Dedifferentiated amniotic fluid mesenchymal stem cell (primary cell): ENCODE data around the gene EXOC7.
"Not testable (repeated sequence)": the region's sequence is repeated elsewhere in the genome, so short reads cannot be mapped to it uniquely, and the experiment has no call there.

ENCODE experiments used
- DNase-seq: peaks from one replicate; pipeline ENCODE4 v3.0.0-alpha.2; 2016; ENCODE audit errors: extremely low spot score

Gene EXOC7

DNA sequence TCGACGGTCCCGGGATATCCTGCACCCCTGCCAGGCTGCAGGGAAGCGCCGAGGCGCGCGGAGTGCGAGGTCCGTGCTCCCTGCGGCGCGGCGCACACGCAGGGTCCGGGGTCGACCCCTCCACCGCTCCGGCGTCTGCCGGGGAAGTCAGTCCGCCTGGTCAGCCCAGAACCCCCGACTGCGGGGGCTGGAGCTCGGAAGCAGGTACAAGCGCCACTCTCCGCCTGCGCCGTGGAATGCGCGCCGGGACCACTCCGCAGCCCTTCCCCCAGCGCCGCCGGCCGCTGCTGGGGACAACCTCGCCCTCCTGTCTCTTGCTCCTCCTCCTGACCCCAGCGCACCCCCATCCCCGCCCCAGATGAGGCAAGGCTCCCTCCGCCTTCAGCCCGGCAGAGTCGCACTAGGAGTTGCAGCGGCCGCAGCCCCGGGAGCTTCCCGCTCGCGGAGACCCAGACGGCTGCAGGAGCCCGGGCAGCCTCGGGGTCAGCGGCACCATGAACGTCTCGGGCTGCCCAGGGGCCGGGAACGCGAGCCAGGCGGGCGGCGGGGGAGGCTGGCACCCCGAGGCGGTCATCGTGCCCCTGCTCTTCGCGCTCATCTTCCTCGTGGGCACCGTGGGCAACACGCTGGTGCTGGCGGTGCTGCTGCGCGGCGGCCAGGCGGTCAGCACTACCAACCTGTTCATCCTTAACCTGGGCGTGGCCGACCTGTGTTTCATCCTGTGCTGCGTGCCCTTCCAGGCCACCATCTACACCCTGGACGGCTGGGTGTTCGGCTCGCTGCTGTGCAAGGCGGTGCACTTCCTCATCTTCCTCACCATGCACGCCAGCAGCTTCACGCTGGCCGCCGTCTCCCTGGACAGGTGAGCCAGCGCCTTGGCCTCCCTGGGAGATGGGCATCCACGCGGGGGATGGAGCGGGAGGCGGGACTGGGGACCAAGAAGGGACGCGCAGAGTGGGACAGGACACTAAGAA lies 28.9 kb downstream of the EXOC7 start, which contains the start of gene GALR2:
Gene GALR2, plus strand, starts transcription at position 392 of the 974 bp plus-strand sequence. Its CDS starts 103 bp downstream, at position 495.
- no peak for DNase-seq

DNA sequence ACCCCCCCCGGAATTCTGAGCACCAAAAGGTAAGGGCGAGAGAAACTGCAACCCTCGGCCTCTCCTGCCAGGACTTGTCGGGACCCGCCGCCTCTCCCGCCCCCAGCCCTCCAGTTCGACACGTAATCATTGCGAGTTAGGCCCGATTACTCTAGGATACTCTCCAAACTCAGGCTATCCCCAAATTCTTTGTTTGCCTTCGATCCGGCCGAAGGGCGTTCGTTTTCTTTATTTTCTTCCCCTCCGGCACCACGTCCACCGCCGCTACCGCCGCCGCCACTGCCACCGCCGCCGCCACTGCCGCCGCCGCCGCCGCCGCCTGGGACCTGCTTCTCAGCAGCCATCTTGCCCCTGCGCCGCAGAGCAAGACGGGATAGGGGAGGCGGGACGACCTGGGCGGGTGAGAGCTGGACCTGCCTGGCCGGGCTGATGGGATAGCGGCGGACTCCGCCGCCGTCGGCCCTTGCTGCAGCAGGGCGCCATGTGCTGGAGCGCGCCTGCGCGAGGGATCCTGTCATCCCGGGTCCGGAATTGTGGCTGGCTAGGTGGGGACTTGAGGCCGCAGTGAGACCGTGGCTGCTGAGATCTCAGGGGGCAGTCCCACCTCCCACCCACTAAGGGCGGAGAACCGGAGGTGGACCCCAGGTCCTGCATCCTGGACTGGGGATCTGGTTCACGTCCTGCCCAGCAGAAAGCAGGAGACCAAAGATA lies 31.3 kb downstream of the EXOC7 start, which contains the start of gene SRP68:
Gene SRP68, minus strand, starts transcription at position 370 of the 711 bp plus-strand sequence. Its CDS starts 26 bp downstream, at position 344.
- DNase-seq = peak; percentile 89

DNA sequence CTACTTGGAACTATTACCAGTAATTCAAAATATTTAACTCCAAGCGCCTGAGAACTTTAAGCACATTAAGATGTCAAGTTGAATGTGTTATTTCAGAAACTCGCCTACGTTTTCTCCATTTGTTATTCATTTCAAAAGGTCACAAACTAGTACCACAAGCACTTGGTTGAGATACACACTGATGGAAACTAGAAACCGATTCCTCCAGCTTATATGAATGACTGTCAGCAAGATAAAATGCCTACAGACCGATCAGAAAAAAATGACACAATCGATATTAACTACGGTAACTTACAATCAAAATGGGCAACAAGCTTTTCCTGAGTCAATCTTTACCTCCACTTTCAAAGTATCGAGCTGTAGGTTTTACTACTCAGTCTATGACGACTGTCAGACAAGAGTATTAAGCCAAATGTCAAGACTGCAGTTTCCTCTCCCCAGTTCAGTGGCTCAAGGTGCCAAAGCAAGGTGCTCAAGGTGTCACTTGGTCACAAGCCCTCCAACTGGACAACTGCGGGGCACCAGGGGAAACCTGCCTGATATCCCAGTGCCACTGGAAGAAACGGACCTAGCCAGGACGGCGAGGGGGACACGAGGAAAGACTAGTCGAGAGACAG lies 31.9 kb downstream of the EXOC7 start:
- no peak for DNase-seq

DNA sequence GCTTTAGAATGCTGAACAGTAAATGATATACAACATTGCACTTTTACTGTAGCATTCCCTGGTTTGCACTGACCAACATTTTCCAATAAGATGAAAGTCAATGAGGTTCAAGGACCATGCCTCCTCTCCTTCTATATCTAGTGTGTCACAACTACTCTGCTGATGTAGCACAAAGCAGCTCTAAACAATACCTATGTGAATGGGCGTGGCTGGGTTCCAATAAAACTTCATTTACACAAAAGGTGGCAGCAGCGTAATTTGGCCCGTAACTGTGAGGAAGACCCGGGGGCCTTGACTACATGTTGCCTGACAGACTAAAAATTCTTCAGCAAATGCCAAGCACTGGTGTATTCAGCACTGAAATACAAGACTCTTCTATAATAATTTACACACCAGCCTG lies 37.8 kb downstream of the EXOC7 start:
- no peak for DNase-seq

DNA sequence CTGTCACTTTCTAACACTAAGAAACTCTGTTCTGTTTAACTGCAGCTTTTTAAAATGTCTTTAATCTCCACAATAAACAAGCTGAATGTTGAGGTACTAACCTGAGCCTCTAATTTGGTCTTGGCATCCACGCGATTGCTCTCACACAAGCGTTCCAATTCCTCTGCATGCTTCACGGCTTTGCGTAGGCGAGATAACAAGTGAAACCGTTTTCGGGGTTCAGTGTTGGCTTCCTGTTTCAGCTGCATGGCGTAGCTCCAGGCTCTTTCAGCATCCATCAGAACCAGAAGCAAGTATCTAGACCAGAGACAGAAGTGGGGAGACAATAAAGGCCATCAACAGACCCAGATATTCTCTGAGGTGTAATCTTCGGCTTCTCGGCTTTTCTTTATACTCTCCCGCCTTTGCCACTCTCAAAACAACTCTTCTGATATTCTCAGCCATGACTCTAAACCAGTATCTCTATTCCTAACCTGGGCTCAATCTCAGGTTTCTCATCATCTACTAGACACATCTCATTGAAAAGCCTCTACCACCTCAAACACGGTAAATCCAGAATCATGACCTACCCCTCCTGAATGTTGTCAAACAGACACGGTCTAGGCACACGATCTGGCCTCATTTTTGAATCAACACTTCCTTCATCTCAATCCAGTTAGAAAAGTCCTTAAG lies 39.6 kb downstream of the EXOC7 start:
- DNase-seq = no peak

DNA sequence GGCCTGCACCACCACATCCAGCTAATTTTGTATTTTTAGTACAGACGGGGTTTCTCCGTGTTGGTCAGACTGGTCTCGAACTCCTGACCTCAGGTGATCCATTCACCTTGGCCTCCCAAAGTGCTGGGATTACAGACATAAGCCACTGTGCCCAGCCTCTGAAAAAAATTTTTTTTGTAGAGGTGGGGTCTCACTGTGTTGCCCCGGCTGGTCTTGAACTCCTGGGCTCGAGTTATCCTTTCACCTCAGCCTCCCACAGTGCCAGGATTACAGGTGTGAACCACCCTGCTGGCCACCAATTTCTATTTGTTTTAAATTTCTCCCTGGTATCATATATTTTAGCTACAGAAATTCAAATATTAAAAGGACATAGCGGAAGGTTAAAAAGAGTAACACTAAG lies 45.3 kb downstream of the EXOC7 start:
- DNase-seq = not testable (repeated sequence)

DNA sequence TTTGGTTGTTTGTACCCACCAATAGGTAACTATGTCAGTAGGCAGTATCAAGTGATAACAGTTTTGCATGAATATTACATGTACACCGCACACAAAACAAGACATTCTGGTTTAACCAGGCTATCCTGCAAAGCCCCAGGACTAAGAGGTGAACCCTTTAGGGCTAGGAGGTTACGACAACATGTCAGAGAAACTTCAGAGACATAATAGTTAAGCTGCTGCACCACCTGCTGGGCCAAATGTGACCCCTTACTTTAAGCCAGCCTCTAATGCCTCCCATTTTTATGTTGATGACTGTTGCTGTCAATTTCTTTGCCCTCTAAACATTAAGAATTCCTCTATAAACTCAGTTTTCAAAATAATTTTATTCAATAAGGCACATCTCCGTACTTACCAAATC lies 46.7 kb downstream of the EXOC7 start:
- DNase-seq = no peak

DNA sequence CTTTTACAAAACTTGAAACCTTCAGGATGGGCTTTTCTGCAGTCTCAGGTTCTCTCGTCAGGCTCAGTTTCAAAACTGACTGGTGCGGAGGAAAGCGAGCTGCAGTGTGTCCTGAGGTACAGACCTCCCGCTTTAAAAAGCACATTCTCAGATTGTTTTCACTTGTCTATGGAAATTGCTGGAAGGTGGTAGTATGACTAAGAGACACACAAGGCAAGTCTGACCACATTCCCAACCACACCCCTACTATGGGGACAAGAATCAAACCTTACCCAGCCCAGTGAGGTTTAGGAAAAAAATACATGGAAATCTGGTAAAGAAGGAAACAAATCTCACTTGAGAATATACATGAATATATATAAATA lies 49.5 kb downstream of the EXOC7 start:
- DNase-seq = no peak

DNA sequence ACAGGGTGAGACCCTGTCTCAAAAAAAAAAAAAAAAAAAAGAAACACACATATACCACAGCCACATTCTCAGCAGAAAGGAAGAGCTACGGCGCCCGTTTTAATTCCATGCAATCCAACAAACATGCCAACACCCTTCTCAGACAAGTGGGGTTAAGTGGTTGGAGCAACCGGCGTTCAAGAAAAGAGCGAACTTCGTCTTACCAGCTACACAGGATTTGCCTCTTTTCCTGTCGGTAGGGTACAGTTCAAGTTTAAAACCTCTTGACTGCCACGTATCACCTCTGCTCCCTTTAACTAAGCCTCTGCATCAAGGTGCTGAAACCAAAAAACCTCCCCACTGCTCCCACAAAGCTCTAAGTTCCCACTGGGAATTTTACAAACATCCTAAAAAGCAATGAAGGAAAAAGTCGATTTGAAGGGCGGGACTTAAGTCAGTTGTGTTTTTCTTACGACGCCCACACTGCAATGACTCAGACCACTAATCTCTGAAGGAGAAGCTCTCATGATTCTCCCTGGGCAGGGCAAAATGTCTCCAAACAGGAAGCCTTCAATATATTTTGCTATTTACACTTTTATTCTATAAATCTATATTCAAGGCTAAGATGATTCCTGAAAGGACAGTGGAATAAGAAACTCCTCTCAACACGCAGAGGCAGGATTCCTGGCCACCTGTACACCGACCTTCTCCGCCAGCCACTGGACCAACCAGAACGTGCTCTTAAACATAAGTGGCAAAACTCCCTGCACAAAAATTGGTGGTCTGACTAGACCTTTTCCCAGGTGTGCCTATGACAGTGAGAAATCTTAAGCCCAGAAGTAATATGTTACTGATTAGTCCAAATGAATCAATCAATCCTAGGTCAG lies 50.1 kb downstream of the EXOC7 start:
- DNase-seq = peak; percentile 64

DNA sequence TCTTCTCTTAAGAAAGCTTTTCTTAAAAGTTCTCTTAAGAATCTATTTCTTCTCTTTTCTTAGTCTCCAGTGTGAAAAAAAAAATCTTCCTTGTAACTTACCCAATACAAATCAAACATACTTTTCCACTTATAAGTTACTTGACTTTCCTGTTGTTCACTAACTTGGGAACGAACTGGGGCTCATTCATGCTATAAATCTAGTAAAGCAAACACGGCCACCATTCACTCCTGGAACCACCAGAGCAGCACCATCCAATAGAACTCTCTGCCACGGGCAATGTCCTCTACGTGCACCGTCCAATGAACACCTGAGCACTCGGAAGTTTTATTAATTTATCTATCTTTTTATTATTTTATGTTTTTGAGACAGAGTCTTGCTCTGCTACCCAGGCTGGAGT lies 52.0 kb downstream of the EXOC7 start:
- no peak for DNase-seq

DNA sequence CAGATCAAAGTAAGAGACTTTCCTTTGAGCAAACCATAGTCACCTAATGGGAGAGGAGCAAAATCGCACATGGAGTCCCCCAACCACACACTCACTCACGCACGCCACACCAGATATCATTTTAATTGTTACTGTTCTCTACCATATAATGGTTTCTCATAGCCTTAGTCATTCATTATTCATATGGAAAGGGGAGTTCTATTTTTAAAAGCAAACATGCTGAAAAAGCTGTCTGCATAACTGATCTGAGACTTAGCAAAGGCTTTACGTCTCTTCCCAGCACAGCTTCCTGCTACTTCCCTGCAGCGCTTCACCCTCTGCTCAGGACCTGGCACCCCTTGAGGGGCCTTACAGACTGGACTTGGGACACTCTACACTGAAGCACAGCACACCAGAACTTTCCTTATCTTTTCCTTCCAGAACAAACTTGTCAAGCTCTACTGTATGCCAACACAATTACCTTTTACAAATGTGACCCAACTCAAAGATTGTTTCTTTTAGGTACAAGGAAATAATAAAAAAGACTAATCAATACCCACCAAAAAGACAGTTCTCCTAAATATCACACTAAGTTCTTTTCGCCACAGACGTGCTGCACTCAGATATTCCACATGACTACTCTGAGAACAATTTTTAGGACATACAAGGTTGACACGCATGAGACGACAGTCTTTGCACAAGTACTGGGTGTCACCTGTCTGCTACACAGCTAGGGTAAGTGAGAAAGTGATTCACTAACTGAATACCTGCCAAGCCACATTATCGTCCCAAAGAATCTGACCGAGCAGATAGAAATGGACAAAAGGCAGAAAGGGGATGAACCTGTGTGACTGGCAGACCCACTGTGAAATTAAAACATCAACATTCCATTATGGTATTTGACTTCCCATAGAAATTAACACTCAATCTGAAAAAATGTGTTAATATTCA lies 52.8 kb downstream of the EXOC7 start:
- DNase-seq = no peak

DNA sequence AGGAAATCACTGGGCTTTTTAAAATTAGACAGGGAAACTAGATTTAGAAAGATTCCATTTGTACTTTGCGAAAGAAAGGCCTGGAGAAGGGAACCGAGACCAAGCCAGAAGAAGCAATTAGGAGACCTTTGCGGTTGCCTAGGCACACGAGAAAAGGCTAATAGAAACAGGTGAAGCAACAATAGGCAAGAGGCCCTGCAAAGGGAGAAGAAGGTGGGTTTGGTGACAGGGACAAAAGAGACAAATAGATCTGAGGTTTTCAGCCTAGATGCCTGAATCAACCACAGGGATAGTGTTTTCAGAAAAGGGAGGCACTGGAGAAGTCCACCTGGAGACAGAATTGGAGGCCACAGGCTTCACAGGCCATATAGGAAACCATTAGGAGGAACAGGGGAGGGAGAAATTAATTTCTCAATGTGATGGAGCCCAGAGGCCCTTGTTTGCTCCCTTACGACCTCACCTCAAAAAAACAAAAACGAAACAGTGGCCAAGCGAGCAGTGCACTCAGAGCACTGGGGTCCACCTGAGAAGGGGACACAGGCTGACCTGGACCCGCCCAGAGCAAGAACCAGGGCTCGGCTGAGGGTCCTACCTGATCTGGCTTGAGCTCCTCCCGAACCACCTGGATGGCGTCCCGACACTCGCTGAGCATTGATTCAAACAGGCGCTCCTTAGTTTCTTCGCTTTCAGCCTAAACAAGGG lies 53.6 kb downstream of the EXOC7 start:
- DNase-seq = no peak

DNA sequence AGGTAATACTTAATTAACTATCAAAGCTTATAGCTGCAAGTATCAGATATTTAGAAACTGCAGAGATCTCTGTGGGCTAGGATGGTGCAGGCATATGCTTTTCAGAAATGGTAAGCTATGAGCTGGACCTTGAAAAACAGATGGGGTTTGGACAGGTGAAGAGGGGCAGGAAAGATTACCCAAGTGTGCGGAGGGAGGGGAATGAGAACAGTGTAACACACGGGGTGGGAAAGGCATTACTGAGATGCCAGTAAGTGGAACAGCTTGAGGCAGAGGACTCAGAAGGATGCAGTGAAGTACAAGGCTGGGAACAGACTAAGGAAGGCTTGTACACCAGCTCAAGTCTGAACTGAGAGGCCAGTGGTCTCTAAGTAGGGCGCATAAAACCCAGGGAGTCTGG lies 54.3 kb downstream of the EXOC7 start:
- DNase-seq = no peak

DNA sequence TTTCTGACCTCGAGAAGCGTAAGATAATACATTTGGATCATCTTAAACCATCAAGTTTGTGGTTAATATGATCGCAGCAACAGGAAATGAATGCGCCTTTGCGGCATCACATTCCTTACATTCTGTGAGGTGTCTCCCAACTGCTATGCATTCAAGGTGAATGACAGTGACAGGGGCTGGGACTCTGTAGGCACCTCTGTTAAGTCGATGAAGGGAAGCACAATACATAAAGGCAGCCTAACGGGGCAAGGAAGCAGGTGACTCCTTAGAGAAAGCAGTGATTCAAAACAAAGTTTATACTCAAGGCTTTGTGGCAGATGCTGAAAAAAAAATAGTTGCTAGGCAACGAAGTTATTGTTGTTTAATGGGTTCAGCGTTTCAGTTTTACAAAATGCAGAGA lies 54.9 kb downstream of the EXOC7 start:
- DNase-seq = no peak

DNA sequence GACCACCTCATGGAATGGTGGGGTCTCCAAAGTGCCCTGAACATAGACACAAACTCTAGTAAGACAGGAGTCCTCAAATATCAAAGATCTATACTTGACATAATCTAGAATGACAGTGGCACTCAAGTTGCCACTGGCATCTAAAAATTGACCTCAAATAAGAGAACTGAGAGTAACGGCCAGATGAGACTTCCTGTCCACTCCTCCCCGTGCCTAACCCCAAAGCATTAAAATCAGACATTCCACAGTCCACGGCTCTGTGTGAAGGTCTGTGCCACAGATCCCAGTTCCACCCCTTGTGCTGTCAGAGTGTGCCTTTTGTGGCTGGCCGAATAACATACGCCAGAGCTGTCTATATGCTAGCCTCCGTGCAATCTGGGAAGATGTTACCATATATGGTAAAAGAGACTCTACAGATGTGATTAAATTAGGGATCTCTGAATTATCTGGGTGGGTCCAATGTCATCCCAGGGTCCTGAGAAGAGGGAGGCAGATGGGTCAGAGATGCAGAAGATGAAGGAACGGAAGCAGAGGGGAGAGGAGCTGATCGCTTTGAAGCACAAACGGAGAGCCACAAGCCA lies 55.5 kb downstream of the EXOC7 start:
- no peak for DNase-seq

DNA sequence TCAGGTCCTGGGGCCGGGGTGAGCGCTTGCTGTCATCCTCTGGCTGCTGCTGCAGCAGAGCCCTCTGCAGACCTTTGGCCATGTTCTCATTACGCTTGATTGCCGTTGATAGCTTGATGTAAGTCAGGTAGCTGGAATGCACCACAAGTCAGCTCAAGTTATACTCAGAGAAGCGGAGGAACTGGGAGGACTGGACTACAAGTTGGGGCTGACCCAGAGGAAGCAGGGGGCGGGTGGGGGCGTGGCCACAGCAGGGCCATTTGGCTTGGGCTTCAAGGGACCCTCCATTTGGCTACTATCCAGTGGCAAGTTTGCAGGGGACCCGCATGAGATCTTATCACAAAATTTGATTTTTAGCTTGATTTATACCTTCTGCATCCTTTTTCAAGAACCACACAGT lies 57.5 kb downstream of the EXOC7 start:
- no peak for DNase-seq

DNA sequence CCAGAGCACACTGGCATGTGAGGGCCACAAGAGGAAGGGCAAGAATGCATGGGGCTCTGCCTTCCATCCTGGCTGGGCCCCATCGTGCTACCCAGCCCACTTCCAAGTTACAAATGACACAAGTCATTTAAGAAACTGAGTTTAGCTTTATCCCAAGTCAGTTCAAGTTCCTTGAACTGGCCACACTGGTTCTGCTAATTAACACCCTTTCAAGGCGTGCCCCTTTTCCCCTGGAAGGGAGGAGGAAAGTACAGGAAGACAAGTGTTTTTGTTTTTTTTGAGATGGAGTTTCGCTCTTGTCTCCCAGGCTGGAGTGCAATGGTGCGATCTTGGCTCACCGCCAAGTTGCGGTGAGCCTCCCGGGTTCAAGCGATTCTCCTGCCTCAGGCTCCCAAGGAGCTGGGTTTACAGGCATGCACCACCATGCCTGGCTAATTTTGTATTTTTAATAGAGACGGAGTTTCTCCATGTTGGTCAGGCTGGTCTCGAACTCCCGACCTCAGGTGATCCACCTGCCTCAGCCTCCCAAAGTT lies 59.0 kb downstream of the EXOC7 start:
- not testable (repeated sequence) for DNase-seq

DNA sequence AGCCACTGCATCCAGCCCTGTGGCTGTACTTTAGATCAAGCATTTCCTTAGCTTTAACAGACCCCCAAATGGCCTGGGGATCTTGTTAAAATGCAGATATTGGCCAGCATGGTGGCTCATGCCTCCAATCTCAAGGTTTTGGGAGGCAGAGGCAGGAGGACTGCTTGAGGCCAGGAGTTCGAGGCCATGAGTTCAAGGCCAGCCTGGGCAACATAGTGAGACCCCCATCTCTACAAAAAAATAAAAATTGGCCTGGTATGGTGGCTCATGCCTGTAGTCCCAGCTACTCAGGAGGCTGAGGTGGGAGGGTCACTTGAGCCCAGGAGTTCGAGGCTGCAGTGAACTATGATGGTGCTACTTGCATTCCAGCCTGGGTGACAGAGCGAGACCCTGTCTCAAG lies 60.7 kb downstream of the EXOC7 start:
- DNase-seq = not testable (repeated sequence)
